ENCODE data around the gene SAMSN1.

SAMSN1 gene
- total RNA-seq = 126 to 266 reads per million in 2 donors

DNA sequence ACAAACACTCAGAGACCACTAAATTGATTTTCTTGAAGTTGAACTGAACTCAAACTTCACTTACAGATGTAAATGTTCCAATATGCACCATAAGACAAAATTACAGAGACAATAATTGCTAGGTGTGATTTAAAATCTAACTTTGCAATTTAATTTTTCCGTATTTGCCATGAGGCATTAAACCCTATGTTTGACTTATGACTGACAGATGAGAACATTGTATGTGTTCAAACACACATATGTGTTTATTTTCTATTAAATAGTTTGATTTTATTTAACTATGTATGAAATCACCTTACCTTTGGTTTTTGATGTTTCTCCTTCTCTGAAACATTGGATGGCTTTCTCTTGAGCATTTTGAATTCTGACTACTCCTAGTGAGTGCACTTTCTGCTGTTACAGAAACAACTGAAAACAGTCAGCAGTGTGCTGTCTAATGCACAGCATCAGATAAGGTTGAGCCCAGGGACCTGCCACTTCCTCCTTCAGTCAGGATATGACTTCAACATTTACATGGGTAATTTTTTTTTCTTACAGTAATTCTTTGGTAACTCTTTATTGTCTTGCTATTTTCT, at the start of gene SAMSN1:
Gene SAMSN1 (minus strand): TSS at position 410 of the 575 bp plus-strand sequence. CDS start 54 bp downstream, at position 356.
- no peak for DNase-seq

DNA sequence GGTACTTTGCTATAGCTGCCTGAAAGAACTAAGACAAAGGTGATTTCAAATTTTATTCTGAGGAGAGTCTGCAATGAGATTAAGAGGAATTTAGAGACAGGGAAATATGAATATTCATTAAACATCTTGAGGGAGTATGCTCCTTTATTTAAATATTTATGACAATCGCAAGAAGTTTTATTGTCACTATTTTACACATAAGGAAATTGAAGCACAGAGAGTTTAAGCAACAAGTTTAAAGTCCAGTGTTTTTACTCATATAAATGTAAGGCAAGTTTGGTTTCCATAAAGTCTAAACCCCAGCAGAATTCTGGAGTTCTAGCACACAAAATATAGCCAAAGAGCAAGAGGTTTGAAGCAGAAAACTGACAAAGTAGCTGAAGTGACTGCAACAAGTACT, 49.3 kb upstream of the SAMSN1 start:
- DNase-seq = no peak

DNA sequence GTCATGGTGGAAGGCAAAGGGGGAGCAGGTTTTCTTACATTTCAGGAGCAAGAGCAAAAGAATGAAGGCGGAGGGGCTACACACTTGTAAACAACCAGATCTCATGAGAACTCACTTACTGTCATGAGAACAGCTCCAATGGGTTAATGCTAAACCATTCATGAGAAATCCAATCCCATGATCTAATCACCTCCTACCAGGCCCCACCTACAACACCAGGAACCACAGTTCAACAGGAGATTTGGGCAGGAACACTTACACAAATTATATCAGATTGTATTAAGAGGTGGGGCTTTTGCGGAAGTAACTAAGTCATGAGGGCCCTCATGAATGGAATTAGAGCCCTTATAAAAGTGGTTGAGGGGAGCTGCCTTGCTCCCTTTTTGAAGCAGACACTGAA, 48.9 kb upstream of the SAMSN1 start:
- no peak for DNase-seq

DNA sequence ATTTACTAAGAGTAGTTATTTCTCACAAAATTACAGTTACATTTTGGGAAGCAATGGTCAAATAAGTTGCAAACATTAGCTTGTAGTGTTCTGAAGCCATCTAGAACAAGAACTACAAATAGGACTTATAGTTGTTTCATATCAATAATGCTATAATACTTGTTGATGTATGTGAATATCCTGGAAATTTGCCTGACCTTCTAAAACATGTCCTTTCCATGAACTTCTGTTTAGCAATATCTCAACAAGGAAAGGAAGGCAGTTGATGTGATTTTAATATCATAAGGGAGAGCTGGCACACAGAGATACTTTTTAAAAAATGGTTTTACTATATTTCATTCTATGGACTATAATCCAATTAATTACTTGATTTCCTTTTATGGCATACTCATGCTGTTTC, 47.1 kb upstream of the SAMSN1 start:
- no peak for DNase-seq

DNA sequence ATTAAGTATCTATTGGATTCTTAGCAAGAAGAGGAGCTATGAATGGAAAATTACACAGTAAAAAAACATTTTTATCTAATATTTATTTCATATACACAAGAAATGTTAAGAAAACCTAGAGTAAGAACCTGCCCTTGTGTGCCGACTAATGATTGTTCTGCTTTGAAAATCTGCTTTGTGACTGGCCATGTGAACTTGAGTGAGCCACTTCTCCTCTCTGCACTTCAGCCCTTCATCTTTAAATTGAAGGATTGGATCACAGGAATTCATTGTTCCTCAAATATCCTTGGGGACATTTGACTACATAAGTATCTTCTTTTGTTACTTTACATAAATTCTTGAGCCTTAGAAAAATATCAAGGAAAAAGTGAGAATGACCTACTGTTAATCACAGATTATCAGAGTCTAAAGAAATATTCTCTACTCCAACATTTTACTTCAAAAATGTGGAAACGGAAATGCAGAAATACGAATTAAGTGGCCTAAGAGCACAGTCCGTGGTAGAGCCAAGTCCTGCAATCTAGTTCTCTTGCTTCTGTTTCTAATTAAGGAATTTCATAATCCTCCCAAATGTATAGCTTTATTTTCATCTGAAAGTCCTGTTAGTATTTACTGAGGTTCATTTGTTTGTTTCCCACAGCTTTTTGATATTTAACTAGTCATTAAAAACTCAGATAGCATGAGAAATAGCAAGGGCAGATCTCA, 46.3 kb upstream of the SAMSN1 start:
- no peak for DNase-seq

DNA sequence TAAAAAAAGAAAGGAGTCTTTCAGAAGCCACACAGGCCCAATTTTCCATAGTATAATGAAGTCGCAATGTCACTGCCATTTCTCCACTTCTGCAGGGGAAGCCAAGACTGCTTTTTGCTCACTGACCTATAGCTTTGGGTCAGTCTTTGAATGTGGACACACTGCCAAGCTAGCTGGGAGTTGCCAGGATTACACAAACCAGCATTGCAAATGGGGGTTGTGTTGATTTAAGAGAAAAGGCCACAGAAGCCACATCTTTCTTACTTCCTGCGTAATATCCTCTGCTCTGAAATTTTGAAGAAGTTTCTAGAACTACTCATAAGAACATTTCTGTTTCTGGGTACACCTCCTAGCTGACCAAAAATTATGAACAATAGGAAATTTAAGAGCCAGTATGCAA, 45.8 kb upstream of the SAMSN1 start:
- DNase-seq = no peak

DNA sequence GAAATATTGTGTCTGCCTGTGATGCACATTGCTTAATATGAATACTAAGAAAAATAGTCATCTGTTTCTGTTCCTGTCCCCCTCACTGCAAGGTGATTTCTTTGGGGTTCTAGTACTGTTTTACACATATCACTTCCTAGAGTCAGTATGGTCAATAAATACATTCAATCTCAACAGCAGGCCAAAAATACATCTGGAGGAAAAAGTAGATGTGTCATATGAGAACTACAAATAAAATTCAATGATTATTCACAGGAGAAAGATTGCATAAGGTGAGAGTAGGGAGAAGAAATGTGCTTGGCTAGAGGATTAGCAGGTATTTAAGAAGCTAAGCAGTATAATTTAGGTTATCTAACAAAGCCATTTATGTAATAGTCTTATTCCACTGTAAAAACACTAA, 45.3 kb upstream of the SAMSN1 start:
- DNase-seq = no peak

DNA sequence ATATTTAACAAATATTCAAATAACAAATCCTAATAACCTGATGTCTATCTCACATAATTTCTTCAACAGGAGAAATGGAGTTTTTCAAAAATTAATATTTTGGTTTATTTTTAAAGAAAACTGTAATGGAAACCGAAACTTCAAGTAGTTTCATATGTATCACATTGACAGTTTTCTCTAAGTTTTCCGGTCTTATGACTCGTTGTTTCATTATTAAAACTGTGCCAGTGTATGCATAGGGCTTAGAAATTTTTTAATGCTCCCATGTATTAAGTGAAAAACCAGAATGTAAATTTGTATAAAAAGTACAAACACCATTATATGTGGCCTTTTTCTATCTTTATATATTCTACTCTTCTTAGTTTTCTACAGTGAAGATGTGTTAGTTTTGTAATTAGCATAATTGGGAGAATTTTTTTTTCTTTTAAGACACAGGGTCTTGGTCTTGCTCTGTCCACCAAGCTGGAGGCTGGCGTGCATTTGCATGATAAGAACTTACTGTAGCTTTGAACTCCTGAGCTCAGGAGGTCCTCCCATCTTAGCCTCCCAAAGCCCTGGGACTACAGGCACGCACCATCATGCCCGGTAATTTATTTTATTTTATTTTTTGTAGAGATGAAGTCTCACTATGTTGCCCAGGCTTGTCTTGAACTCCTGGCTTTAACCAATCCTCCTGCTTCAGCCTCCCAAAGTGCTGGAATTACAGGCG, 43.9 kb upstream of the SAMSN1 start:
- no peak for DNase-seq

DNA sequence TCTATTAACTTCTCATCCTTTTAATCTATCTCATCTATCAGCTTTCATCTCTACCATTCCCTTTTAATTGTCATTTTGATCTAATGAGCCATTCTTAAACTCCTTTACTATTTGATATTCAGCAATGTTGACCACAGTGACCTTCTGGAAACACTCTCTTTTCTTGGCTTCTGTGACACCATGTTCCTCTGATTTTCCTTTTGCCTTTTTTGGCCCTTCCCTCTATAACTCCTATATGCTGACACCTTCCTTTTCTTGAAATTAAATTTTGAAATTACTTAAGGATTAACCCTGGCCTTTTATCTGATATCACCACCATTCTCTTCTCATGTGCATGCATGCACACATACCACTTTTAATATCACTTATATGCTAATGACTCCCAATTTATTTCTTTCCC, 41.2 kb upstream of the SAMSN1 start:
- DNase-seq = no peak

DNA sequence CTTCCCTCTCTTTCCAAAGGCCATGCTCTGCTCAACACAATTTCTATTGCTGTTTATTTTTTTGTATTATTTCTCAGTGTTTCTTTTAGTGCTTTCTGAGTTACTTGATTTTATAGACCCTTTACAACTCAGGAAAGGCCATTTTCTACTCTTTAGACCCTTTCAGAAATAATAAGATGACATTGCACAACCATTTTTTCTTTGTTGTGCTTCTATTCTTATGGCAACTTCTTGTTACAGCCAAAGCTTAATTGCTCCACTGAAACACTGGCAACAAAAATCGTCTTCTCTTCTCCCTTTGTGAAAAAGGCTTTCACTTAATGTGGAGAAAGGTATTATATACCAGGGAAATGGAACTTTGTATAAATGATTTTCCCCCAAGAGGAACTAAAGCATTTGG, 39.0 kb upstream of the SAMSN1 start:
- DNase-seq = no peak

DNA sequence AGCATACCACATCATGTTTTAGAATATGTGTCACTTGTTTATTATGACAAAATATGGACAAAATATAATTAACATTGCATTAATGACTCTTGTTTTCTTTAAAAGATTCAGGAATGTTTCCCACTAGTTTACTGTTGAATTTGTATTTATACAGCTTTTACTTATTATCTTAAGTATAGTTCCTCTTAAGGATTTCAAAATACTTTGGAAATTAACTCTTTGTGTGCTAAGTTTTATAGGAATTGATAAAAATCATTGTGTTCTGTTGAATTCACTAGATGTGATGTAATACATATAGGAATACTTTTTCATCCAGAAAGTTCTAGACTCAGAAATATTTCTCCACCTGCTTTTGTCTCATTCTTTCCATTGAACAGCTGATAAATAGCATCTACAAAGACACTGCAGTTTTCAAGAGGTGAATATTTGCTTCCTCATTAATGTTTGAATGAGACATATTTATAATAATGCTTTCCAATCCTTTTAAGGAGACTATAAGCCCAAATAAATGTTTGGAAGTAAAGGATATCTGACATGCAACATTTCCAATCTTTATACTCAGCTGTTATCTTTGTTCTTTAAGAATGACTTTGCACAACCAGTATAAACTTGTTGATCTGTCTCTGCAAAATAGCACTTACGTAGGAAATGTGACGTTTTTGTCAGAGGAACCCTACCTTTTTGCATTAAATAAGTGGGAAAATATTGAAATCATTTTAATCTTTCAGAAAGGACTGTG, 38.4 kb upstream of the SAMSN1 start:
- DNase-seq = no peak

DNA sequence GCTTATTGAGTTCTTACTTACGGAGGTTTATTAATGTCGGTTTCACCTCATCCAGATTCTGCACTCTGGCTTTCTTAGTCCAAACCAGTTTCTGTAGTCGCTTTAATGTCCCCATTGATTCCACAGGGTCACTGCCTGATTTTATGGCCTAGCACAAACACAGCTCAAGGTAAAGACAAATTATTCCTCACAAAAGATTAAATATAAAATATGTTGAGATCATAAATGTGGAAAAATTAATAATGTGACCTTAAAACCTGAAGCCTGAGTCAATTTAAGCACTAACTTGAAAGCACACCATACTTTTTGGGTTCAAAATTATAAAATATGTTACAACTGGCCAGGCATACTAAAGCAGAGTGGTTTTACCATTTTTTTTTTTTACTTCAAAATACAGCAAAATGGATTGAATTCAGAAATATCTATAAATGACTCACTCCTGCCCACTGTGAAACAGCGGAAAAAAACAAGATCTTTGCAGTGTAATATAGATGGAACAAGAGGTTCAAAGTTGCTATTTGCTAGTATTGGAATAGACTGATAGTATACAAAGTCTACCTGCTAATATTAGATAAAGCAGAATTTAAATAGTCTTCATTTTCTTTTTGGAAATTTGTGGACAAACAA, 37.6 kb upstream of the SAMSN1 start:
- DNase-seq = no peak

DNA sequence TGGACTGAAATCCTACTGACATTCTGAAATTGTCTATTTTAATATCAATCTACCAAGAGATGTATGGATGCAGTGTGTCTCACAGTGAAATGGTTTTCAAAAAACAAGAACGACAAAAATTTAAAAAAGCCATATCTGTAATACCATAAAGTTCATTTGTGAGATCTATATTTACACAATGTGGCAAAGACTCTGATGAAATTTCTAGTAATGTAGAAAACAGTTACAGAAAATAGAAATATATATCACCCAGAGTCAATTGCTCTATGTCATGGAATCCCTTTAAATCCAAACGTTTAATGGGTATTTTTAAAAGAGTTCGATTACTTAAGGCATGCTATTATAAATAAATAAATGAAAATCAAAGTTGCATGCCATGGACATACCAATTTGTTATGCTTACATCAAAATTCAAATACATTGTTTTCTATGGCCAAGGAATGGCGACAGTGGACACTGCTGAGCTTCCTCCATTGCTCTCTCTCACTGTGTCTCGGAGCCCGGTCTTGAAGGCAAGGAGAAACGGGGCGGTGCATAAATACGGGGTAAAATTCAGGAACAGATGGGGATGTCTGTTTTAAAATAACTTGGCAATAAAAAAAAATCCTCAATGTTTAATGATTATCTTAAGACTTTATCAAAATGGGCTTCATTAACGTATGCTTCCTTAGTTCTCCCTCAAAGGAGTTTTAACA, 37.0 kb upstream of the SAMSN1 start:
- no peak for DNase-seq

DNA sequence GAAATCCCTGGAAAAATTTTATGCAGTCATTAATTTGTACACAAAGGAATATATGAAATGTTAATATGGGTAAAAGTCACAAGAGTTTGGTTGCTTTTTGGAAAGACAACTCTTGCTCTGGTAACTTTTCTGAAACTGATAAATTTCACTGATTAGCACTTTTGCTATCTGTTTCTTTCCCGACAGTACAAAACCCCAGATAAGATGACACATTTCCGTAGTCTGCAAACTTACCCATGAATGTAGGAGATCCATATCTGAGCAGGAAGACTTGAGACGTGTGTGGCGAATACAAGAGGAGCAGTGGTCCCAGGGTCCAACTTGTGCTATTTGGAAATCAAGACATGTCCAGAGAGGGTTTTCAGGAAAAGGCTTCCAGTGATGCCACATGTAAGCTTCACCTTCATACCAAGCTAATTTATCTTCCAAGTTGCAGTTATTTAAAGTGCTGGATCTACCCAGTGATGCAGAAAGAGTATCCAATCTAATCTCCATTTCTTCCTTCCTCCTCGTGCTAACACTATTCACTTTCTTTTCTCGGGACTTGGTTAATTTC, 35.9 kb upstream of the SAMSN1 start:
- no peak for DNase-seq

DNA sequence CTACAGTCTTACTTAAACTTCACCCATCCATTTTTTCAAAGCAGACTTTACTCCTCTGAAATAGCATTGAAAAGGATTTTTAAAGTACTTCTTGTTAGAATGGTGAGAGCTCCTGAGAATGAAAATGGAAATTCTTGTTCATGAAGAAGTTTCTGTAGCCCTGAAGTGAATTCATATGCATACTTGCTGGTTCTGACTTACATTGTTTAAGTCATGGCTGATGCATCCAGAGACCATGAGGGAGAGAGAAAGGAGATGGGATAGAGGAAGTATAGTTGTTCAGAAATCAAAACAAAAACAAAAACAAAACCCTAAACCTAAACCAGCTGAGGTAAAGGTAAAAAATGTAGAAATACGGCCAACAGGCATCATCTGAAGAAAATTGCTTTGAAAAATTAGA, 27.1 kb upstream of the SAMSN1 start:
- no peak for DNase-seq

DNA sequence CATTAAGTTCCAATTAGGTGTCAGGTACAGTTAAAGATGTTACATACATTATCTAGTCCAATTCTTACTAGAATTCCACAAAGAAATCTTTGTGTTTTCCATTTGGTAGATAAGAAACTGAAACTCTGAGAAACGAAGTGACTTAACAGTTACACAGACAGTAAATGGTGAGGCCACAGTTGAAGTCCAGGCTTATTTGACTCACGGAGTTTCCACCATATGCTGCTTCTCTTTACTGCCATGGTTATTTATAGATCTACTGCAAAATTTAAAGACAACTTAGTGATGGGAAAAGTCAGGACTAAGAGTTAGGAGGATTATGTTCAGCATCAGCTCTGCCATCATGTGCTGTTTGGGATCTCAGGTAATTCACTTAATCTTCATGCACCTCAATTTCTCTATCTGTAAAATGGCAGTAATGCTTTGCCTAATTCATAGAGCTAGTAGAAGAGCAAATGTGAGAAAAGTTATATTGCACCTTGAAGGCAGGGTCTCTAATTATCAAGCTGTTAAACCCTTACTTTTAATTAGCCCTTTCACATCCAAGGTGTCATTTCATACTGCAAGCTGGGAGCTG, 26.2 kb upstream of the SAMSN1 start:
- DNase-seq = no peak

DNA sequence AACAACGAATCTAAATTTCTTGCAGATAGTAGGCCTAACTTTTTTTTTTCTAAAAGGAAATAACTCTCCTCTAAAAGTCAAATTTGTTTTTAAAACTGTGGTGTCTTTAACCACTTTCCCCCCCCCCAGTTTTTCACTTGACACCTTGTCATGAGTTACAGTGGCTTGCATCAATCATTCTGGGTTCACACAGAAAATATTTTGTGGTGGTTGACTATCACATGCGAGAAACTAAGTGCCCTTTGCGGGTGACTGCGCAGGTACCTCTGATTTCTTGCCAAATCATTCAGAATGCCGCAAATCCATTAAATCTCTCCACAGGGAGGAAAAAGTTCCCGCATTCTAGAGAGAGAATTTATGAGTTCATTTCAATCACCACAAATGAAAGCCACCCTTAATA, 23.8 kb upstream of the SAMSN1 start:
- no peak for DNase-seq

DNA sequence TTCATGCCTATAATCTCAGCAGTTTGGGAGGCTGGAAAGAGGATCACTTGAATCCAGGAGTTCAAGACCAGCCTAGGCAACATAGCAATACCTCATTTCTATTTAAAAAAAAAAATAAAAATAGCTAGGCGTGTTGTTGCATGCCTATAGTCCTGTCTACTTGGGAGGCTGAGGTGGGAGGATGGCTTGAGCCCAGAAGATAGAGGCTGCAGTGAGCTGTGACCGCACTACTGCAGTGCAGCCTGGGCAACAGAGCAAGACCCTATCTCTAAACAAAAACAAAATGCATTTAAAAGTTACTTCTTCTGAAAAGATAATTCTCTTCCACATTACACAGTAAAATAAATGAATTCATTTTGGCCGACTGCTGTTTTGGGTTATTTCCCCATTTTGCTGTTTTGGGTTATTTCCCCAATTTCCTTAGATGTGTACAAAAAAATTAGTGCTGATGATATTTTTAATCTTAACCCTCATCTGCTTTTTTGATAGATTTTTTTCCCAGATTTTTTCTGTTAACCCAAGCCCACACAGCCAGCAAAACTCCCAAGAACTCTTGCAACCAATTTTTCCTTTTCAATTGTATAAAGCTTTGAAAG, 23.0 kb upstream of the SAMSN1 start:
- DNase-seq = no peak

DNA sequence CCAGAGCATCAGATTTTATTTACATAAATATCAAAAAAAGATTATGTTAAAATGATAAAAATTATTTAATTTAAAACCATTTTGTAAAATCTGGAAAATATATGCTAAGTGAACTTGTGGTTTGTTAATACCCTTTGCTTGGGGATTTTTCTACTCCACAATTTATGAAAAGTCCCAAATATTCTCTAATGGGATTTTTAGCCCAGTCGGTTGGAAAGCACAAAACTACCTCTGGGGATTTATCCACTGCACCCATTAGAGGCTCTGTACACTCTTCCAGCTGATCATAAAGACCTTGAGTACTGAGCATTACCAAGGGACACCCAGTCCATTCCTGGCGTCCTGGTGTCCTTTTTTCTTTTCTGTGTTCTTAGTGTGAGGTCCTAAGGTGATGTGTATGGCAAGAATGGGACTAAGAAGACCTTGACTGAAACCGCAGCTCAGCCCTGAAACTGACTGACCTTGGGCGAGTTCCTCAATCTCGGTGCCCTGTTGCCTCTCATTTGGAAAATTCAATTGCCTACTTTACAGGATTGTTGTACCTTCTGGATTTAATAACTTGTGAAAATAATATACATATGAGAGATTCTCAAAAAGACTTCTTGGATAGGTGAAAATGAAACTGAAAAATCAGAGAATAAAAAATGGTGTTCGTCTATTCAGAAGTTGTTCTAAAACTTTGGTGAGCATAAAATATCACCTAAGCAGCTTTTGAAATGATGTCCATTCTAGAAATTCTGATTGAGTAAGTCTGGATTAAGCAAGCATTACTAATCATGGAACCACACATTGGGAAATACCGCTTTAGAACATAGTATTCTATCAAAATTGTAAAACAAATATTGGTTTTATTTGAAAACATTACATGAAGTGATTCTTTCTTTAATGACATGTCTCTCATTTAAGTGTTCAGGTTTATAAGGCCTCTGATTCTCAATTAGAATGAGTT, 21.5 kb upstream of the SAMSN1 start:
- no peak for DNase-seq

DNA sequence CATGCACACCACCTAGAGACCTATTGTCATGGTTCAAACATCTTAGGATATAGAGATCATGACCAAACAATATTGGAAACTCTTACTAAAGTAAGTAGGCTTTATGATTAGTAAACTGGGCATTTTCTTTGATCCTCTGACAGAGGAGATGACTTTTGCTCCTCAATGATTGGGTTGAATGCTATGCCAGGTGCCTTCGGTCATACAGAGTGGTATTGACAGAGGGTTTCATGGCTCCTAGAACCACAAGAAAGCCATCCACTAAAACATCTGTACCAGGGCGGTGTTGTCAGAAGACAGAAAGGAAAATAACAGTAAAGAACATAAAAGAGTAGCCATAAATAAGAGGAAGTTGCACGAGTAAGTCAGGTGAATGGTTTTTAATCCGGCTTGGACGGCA, 20.8 kb upstream of the SAMSN1 start:
- no peak for DNase-seq

Data from activated gamma-delta T cell (primary cell).